GM18951 (cell line): ENCODE measurements around the gene AGR2.

Experiments used
- POLR2A ChIP-seq: IDR thresholded peaks from 4 replicates; pipeline ENCODE4 v1.6.1; 2011; ENCODE audit warnings: mild to moderate bottlenecking; ENCODE audit not compliant: insufficient read length, insufficient read depth; ENCODE audit errors: extremely low read depth
- in situ Hi-C: fragments of 300-500 bp; cut with MboI; formaldehyde crosslinking; loops from one replicate; pipeline ENCODE4 v1.12.0; 2022; ENCODE audit warnings: low sequenced_read_pairs, mixed read lengths, inconsistent platforms; ENCODE audit not compliant: unreplicated experiment

Gene AGR2

DNA sequence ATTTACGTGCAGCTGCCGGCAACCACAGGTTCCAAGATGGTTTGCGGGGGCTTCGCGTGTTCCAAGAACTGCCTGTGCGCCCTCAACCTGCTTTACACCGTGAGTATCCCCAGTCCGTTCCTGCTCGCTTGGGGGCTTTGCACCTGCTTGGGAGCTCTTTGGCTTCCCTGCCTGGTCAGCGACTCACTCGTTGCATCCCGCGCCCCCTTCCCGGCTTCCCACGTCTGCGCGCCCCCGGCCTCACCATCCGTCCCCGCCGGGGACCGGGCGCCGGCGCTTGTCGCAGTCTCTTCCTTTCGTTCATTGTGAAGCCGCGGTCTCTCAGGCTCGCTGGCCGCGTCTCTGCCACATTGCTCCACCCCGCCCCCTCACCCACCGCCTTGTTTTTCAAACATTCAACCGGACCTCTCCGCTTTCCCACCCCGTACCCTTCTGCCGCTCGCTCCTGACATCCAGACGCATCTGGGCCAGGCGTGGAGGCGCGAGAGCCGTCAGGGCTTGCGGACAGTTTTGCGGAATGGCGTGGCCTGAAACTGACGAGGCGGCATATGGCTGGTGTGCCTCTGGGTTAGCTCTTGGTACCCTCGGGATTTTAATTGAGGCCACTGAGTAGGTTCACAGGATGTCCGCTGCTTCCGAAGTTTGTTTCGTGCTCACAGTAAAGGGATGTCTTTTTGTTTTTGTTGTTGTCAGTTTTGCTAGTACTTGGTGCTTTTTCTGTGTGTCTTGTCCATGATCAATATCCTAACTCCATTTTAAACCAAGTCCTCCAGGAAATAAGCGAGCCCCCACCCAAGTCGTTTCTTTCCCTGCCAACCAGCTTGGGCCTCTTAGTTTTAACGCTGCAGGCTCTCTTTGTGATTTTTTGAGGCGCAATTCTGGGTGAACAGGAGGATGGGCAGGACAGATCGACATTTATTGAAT lies 50.6 kb downstream of the AGR2 start:
- no peak for TF ChIP-seq POLR2A
- in situ Hi-C loops: no loop called here

GRCh38 chr7:16753102-16753931 lies 51.5 kb downstream of the AGR2 start, which contains the start of gene TSPAN13:
Gene TSPAN13, plus strand, starts transcription at chr7:16753755. Its CDS starts 213 bp downstream, at chr7:16753968.
- in situ Hi-C loops: no loop called here

GRCh38 chr7:16747102-16747501 lies 57.7 kb downstream of the AGR2 start:
- in situ Hi-C loops: no loop called here

More at GRCh38 chr7:16753102-16753931, 51.5 kb downstream of the AGR2 start, which contains the start of gene TSPAN13:
- no peak for TF ChIP-seq POLR2A

DNA sequence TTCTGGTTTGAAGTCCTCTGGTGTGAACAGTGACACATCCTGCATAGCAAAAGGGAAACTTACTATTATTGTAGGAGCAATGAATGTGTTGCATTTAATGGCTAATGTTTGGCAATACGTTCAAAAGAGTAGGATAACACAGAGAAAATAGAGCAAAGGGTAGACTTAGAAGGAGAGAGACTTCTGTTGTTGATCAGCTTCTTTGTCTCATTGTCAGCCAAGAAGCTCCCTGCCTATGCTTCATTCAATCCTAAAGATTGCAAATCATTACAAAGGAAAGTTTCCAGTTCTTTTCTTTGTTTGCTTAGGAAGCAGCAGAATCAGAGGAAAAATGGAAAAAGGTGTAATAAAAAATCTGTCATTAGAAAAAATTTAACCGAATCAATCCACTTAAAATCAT lies 59.2 kb downstream of the AGR2 start:
- no peak for TF ChIP-seq POLR2A
- in situ Hi-C loops: no loop called here

More at GRCh38 chr7:16747102-16747501, 57.7 kb downstream of the AGR2 start:
- TF ChIP-seq POLR2A: no peak

DNA sequence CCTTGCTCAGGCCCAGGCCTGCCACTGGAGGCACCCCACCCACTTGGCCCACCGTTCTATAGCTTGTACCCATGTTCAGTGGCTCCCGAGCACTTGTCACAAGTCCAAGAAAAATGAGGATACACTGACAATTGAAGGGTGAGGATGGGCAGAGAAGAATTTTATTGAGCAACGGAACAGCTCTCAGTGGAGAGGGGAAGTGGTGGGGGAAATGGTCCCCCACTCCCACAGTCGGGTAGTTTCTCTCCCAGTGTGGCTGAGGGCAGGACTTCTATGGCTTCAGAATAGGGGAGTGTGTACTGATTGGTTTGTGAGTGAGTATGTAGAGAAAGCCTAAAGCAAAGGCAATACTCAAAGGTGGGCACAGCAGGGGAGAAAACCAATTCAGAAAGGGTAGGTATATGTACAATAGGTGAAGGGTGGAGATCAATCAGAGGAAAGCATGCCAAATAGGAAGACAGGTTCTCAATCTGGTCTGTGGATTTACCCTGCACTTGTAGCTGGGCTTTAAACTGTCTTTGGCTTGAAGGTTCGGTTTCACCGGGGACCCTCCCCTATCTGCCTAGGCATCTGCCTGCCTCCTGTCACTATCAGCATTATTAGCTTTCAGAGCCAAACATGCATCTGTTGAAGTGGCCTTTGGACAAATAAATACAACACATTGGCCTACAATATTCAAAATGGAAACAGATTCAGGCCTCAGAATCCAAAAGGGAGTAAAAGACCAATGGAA lies 60.1 kb downstream of the AGR2 start:
- no peak for TF ChIP-seq POLR2A
- in situ Hi-C loops: no loop called here

DNA sequence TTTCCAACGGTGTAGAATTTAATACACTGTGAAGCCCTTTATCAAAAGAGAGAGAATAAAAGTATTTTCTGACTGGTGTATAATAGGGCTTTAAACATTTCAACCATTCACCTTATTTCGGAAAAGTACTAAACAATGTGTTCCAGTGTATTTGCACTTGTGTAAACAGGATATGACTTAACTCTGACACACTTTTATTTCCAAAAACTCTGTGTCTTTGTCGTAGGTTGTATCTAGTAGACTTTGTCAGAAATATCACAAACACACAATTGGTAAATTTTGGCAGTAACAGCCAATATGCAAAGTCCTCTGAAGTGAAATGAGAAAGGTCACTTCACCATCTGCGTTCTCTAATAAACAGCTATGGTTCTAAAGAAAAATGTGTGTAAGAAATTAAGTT lies 61.6 kb downstream of the AGR2 start:
- TF ChIP-seq POLR2A: no peak
- in situ Hi-C loops: no loop called here

DNA sequence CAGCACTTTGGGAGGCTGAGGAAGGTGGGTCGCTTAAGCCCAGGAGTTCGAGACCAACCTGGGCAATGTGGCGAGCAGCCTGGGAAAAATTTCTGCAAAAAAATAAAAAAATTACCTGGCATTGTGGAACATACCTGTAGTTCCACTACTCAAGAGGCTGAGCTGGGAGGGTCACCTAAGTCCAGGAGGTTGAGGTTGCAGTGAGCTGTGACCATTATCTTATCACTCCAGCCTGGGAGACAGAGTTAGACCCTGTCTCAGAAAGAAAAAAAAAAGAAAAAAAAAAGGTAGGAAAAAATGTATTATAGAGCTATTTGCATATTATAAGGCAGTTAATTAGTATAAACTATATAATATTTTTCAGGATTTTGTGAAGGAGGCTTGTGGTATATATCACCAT lies 62.3 kb downstream of the AGR2 start:
- in situ Hi-C loops: no loop called here

More for the DNA sequence above, 62.3 kb downstream of the AGR2 start:
- TF ChIP-seq POLR2A: no peak
